Erythroblast (primary cell): ENCODE data around the gene SLC35F1.

ENCODE experiments used
- GATA1 ChIP-seq: IDR thresholded peaks from 2 replicates; pipeline ENCODE4 v1.6.1; 2011; ENCODE audit warnings: low read depth, mild to moderate bottlenecking, control low read depth, low read length, moderate library complexity
- POLR2A ChIP-seq: IDR thresholded peaks from 2 replicates; pipeline ENCODE4 v1.6.1; 2011; ENCODE audit warnings: mild to moderate bottlenecking, low read length

GRCh38 chr6:118101220-118101619 is 194.2 kb downstream of the SLC35F1 start:
- TF ChIP-seq POLR2A (no peak), GATA1 (no peak)
